MM.1S (cell line): Measurements from ENCODE around the gene CIB2.

Experiments used
- CTCF ChIP-seq: fragments of 300-600 bp; sonication (generic); IDR thresholded peaks from 2 replicates; pipeline ENCODE4 v1.5.1; 2016; ENCODE audit warnings: antibody characterized with exemption, low read length, mixed read lengths
- EZH2 ChIP-seq: fragments of 300-600 bp; sonication (generic); optimal IDR thresholded peaks from 2 replicates; pipeline ENCODE3; 2017; ENCODE audit warnings: low read depth, mild to moderate bottlenecking, antibody characterized with exemption, low read length, mixed read lengths

GRCh38 chr15:78054966-78055365, 76.3 kb downstream of the CIB2 start:
- TF ChIP-seq CTCF (no peak), EZH2 (no peak)
